ENCODE measurements around the gene FGF1.

The FGF1 gene

GRCh38 chr5:142576303-142576702 is 109.6 kb downstream of the FGF1 start:
- no peak for DNase-seq (ENCODE audit: low read depth)

DNA sequence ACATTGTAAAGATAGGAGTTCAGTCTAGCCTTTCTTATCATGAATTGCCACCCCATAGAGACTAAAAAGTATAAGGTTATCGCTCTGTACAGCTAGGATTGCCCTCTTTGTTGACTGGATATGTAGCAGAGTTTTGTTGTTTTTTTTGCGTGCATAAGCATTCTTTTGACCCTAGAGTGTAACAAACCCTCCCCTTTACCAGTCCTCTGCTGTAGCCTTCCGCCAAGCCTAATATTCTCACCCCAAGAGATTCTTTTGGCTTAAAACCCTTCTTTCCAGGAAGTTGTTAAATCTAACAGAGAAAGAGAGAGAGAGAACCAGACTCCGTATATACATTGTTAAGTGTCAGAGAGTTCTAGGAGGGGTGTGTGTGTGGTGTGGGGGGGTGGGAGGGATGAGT is 113.9 kb downstream of the FGF1 start:
- DNase-seq (ENCODE audit: low read depth), result no peak

DNA sequence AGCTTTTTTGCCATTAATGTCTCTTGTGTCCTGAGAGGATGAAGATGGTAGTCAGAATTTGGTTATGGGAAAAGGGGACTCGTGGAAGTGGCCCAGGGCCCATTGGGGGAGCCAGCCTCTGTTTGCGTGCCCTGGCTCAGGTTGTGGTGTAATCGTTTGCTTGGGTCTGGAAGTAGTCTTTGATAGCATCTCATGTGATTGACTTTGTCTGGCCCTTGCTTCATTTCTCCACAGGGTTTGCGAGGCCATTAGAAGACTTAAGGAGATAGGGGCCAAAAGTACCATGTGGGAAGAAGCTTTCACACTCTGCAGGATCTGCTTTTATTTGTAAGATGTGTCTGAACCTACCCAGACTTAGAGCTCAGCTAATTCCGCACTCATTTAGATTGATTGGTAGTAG is 114.5 kb downstream of the FGF1 start:
- DNase-seq (ENCODE audit: low read depth), result no peak

- peak; percentile 59 for DNase-seq (ENCODE audit: low read depth)
These were observed 116.0 kb downstream of the FGF1 start for GRCh38 chr5:142569905-142570304.

DNA sequence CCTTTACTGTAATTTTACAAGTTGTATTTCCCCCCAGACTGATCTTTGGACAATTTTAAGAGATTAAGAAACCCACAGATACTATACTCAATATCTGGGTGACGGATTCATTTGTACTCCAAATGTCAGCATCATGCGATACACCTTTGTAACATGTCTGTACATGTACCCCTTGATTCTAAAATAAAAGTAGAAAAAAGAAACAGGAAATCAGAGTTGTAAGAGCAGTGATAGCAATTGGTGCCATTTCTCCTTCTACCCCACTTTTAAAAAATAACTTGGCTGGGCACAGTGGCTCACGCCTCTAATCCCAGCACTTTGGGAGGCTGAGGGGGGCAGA is 116.9 kb downstream of the FGF1 start:
- no peak for DNase-seq (ENCODE audit: low read depth)

- DNase-seq (ENCODE audit: low read depth), result no peak
These were observed 117.5 kb downstream of the FGF1 start for GRCh38 chr5:142568283-142568995.

- no peak for DNase-seq (ENCODE audit: low read depth)
These were observed 124.3 kb downstream of the FGF1 start for GRCh38 chr5:142561486-142562097.

DNA sequence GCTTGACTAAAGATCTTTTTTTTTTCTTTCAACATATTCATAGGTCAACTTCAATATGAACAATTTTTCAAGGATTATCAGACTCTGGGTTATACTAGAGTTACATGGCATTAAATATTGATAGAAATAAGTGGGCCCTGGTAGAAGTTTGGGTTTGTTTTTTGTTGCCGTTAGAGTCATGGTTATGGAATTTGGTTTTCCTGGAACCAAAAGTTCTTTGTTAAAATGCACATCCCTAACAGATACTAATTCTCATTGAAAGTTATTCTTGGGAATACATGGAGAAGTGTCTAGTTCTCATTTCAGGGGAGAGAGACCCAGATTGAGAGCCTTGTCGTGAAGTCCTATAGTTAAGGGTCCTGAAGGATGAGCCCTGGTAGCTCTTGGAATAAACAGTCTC is 124.9 kb downstream of the FGF1 start:
- no peak for DNase-seq (ENCODE audit: low read depth)

DNA sequence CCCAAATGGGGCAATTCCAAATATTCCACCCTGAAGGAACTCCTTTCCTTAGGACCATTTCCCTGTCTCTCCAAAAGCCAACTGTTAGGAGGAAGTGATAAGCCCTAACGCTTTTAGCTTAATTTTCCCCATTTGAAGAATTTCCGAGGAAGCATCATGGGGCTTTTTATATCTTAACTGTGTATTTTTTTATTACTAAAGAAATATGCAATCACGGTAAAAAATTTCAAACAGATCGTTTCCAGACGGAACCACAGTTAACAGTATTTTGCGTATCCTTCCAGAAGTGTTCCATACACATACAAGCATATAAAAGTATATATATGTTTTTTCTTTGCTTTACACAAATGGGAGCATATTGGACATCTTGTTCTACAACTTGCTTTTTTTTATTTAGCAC is 133.8 kb downstream of the FGF1 start:
- no peak for DNase-seq (ENCODE audit: low read depth)

GRCh38 chr5:142551338-142552067 is 134.4 kb downstream of the FGF1 start:
- DNase-seq (ENCODE audit: low read depth), result no peak

DNA sequence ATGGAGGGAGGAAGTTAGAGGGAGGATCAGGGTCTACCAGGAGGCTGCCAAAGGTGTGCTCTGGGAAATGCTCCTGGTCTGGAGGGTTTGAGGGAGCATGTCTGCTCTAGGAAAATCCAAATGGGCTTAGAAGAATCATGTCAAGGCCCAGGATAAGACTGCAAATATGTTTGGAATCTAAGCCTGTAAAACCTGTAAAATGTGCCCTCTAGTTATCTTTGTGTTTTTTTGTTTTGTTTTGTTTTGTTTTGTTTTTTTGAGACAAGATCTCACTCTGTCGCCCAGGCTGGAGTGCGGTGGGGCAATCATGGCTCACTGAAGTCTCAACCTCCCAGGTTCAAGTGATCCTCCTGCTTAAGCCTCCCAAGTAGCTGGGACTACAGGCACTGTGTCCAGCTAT is 135.4 kb downstream of the FGF1 start:
- DNase-seq (ENCODE audit: low read depth), result no peak

- no peak for DNase-seq (ENCODE audit: low read depth)
These were observed 136.1 kb downstream of the FGF1 start for GRCh38 chr5:142549834-142550233.

DNA sequence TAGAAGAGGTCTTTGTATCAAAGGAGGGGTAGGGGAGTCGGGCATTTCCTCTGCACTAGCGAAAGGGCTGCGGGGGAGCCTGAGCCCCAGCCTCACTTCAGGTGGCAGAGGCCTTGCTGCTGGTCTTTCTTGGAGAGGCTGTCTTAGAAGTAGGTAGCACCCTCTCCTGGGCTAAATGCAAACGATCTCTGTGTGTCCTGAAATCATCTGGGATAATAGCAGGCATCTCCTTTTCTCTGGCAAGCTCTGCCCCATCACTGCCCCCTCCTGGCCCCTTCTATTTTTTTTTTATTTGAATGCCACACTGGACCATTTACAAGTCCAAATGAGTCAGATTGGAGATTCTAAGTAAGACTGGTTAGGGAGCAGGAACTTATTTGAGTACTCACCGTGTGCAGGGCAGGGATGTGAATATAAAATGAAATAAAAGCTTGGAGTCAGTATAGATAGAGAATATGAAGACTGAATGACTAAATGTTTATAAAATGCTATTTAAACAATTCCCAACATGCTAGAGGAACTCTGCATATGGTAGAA is 137.1 kb downstream of the FGF1 start:
- peak; percentile 95 for DNase-seq (ENCODE audit: low read depth)

DNA sequence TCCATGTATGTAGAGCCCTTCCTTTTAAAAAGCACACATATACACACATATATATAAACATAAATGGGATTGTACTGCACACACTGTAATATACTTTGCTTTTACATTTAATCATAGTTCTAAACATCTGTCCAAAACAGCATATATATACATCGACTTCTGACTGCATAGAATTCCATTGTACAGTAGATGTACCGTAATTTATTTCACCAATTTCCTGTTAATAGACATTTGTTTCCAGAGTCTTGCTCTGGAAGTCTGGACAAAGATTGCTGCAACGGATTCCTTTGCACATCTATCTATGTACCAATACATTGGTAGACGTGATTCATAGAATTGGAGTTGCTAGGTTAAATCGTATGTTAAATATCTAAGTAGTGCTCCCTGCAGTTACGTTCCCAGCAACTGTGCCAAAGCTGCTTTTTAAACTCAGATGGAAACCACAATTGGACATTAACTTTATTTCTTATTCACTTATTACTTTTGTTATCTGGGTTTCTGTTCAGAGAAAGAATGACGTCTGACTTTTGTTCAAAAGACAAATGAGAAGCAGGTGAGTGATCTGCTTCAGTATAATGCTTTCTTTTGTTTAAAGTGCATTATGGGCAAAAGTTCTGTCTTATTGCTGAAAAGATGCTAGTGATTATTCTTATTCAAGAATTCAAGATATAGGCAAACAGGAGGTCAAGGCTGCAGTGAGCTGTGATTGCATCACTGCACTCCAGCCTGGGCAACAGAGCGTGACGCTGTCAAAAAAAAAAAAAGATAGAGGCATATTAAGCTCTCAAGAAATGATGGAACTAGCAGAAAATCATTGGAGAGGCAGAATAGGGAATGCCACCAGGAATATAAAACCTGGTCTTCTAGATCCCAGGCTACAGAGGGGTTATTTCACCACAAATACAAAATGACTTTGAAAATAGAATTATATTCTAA is 138.2 kb downstream of the FGF1 start:
- no peak for DNase-seq (ENCODE audit: low read depth)

DNA sequence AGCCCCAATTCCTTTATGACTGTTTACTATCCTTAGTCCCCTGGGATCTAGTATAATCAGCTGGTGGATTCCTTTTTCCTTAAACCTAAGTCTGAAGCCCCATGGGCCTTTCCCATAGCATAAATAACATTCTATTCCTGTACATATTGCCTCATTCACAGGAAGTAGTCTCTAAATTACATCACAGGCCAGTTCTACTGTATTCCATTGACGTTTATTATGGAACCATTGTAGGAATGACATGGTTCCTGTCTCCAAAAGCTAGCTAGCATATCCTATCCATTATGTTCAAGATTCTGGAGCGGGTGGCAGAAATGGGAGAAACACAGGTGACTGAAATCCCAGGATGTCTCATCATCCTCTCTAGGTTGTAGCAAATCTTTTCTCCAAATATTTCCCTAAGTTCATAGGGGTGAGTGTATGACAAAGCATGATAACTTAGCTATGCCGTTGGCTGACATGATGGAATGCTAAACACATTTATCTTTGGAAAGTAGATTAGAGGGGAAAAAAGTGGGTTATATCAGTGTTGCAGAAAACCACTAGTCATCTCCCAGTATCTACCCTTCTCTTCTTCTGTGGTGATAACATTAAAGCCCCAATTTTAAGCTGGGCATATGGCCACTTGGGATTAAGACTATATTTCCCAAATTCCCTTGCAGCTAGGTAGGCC is 140.1 kb downstream of the FGF1 start:
- DNase-seq (ENCODE audit: low read depth), result no peak

GRCh38 chr5:142544946-142545649 is 140.8 kb downstream of the FGF1 start:
- no peak for DNase-seq (ENCODE audit: low read depth)

DNA sequence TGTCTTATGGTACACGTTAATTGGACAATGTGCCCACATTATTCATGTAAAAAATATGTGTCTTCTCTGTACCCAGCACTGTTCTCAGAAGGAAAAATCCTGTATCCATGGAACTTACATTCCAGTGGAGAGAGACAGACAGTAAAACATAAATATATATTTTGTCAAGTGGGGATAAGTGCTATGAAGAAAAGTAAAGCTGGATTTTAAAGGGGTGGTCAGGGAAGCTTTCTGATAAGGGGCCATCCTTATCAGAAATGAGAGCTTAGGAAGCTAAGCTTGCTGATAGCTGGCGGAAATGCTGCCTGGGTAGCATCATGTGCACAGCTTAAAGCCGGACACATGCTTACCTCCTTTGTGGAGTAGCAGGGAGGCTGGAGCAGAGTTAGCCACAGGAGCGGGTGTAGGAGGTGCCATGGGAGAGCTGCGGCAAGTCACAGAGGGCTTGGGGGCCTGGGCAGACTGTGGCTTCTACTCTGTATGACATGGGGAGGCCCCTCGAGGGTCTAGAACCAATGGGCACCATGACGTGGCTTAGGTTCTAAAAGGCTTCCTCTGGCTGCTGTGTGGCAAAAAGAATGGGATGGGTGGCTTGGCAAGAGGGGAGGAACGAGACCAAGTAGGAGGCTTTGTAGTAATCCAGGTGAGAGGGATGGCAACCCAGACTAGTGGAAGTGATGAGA is 141.7 kb downstream of the FGF1 start:
- DNase-seq (ENCODE audit: low read depth), result no peak

GRCh38 chr5:142542906-142543305 is 143.0 kb downstream of the FGF1 start:
- DNase-seq (ENCODE audit: low read depth), result no peak
